OCI-LY7 (cell line): ENCODE measurements around the gene CRACDL. TPM values are rescaled to one million over a fixed set of nuclear protein-coding genes. Genes with fewer than 3 reads are reported as not detected.

Experiments
- BruUV-seq: library from RNA; stranded (reverse); fragments of 400-500 nt; replicated peaks from 2 replicates; lab custom pipeline; 2021; lab: Mats Ljungman, UMichigan
- CTCF ChIA-PET: fragments of 300-600 bp; sonication (Branson Sonifier 250); formaldehyde crosslinking; loops from one replicate; lab custom pipeline; 2022; ENCODE audit warnings: antibody characterized with exemption; ENCODE audit not compliant: unreplicated experiment; lab: Charles Lee
- POLR2A ChIA-PET: fragments of 300-600 bp; sonication (Branson Sonifier 250); formaldehyde crosslinking; loops from one replicate; lab custom pipeline; 2022; ENCODE audit warnings: antibody characterized with exemption; lab: Charles Lee
- DNase-seq: peaks from one replicate; pipeline ENCODE4 v3.0.0-alpha.2; 2015; ENCODE audit warnings: low spot score
- H2AFZ ChIP-seq: fragments of 200-600 bp; sonication (generic), shearing (Covaris generic); 2 replicates; pipeline ENCODE4 v1.6.1; 2014; ENCODE audit warnings: mild to moderate bottlenecking, antibody characterized with exemption, low read length, moderate library complexity
- H3K27ac ChIP-seq: fragments of 200-600 bp; sonication (generic); 2 replicates; pipeline ENCODE4 v1.5.1; 2014; ENCODE audit warnings: mixed run types, low read depth, mild to moderate bottlenecking, moderate library complexity, low read length, inconsistent platforms; ENCODE audit not compliant: poor library complexity, severe bottlenecking
- H3K36me3 ChIP-seq: fragments of 200-600 bp; sonication (generic); 2 replicates; pipeline ENCODE4 v1.6.1; 2014; ENCODE audit warnings: mild to moderate bottlenecking, antibody characterized with exemption, low read length, moderate library complexity, mixed read lengths; ENCODE audit not compliant: insufficient read depth
- H3K4me1 ChIP-seq: fragments of 200-600 bp; sonication (generic); 2 replicates; pipeline ENCODE4 v1.5.1; 2014; ENCODE audit warnings: mild to moderate bottlenecking, low read length; ENCODE audit not compliant: insufficient read depth, poor library complexity, severe bottlenecking
- H3K4me2 ChIP-seq: fragments of 200-600 bp; sonication (generic); 2 replicates; pipeline ENCODE4 v1.6.1; 2014; ENCODE audit warnings: mild to moderate bottlenecking, low read length
- H3K4me3 ChIP-seq: fragments of 200-600 bp; sonication (generic); 2 replicates; pipeline ENCODE4 v1.5.1; 2014; ENCODE audit warnings: mild to moderate bottlenecking, low read depth, low read length; ENCODE audit not compliant: poor library complexity, severe bottlenecking
- H3K79me2 ChIP-seq: fragments of 200-600 bp; sonication (generic); 2 replicates; pipeline ENCODE4 v1.6.1; 2016; ENCODE audit warnings: low read depth, mild to moderate bottlenecking, low read length, moderate library complexity, mixed read lengths; ENCODE audit not compliant: insufficient read depth
- H3K9me2 ChIP-seq: fragments of 200-600 bp; sonication (generic); 2 replicates; pipeline ENCODE4 v1.6.1; 2016; ENCODE audit warnings: mild to moderate bottlenecking, low read length, mixed read lengths; ENCODE audit not compliant: insufficient read depth
- H3K9me3 ChIP-seq: fragments of 200-600 bp; sonication (generic); 2 replicates; pipeline ENCODE4 v1.6.1; 2014; ENCODE audit warnings: mild to moderate bottlenecking, mixed run types, low read length, mixed read lengths
- H4K20me1 ChIP-seq: fragments of 200-600 bp; sonication (generic); 2 replicates; pipeline ENCODE4 v1.6.1; 2014; ENCODE audit warnings: mild to moderate bottlenecking, antibody characterized with exemption, low read length, moderate library complexity, mixed read lengths; ENCODE audit not compliant: insufficient read depth
- EZH2phosphoT487 ChIP-seq: fragments of 200-600 bp; sonication (generic); IDR thresholded peaks from 2 replicates; pipeline ENCODE4 v1.6.1; 2018; ENCODE audit warnings: low read depth, borderline replicate concordance, mild to moderate bottlenecking, mixed run types, antibody characterized with exemption, low read length, moderate library complexity, mixed read lengths
- intact Hi-C: fragments of 100-400 bp; cut with micrococcal nuclease; formaldehyde crosslinking; loops from one replicate; pipeline ENCODE4 v1.10.0; 2022; ENCODE audit not compliant: unreplicated experiment
- total RNA-seq, 2 experiments: library from RNA; depleted of rRNA in 1 of 2; stranded (reverse); fragments of >200 nt in 1 of 2; shearing (Covaris generic) in 1 of 2; gene quantifications; 2 replicates each; pipeline ENCODE4 v1.2.3, GENCODE V29; 2014 to 2022
- TF ChIP-seq, protein P1 (sequence below): fragments of 200-600 bp; sonication (generic); conservative IDR thresholded peaks from 2 replicates; pipeline ENCODE4 v1.5.1; 2014; ENCODE audit warnings: mild to moderate bottlenecking, antibody characterized with exemption, low read length, moderate library complexity, mixed read lengths

CRACDL gene
- total RNA-seq, 2 experiments from 2014 or later: 0.03 to 0.13 TPM

GRCh38 chr2:98830571-98831145 lies 105.4 kb downstream of the CRACDL start:
- Histone ChIP-seq H3K4me2 (no peak overlapping the region), H3K79me2 (no peaks in the 10 kb centered on the region), H3K9me2 (no peaks in the 10 kb centered on the region), H3K36me3 (no peaks in the 10 kb centered on the region), H3K27ac (no peak overlapping the region), H2AFZ (no peak overlapping the region), H3K4me1 (peaks cover 7% of the 10 kb centered on the region), H4K20me1 (no peaks in the 10 kb centered on the region), H3K4me3 (no peak overlapping the region), H3K9me3 (no peaks in the 10 kb centered on the region)
- intact Hi-C loops: loop anchor here (10.0 kb wide), 1 partner anchor 416 kb away; no protein-coding TSS in a partner anchor
- CTCF ChIA-PET: no interaction called here
- TF ChIP-seq, protein P1, sequence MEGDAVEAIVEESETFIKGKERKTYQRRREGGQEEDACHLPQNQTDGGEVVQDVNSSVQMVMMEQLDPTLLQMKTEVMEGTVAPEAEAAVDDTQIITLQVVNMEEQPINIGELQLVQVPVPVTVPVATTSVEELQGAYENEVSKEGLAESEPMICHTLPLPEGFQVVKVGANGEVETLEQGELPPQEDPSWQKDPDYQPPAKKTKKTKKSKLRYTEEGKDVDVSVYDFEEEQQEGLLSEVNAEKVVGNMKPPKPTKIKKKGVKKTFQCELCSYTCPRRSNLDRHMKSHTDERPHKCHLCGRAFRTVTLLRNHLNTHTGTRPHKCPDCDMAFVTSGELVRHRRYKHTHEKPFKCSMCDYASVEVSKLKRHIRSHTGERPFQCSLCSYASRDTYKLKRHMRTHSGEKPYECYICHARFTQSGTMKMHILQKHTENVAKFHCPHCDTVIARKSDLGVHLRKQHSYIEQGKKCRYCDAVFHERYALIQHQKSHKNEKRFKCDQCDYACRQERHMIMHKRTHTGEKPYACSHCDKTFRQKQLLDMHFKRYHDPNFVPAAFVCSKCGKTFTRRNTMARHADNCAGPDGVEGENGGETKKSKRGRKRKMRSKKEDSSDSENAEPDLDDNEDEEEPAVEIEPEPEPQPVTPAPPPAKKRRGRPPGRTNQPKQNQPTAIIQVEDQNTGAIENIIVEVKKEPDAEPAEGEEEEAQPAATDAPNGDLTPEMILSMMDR: no peak
- no peak for TF ChIP-seq EZH2phosphoT487
- POLR2A ChIA-PET: interaction anchor here (0.6 to 1.0 kb wide), 3 partner anchors 9 to 182 kb away, joined by 3 to 5 read pairs (median 4); no protein-coding TSS in a partner anchor
- DNase-seq: no peak
- BruUV-seq: no TSS peak

DNA sequence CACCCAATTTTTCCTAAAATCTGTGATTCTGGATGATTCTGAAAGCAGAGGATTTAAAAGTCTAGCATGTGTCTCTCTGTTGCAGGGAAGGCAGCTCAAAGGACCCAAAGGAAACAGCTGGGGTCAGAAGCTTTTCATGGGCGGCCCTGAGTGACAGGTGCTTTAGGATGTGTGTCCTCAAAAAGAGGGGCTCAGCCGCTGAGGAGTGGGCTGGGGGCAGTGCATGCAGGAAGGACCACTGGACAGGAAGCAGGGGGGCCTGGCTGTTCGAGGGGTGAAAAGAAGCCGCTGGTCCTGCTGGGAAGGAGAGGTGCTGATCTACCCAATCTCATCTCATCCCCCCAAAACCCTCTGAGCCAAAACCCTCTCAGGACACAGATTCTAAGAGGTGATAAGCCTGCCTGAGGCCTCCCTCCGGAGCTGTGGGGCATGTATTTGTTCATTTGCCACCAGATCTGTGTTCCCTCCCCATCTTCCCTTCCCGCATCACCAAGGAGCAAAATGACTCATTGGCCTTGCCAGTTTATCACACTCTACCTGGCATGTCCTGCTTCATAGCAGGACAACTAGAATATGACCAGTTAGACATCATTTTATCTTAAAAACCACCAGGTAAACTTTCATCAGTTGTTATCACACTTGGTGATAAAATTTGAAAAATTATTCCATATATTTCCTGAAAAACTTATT lies 106.3 kb downstream of the CRACDL start:
- CTCF ChIA-PET: no interaction called here
- TF ChIP-seq, protein P1: no peak
- TF ChIP-seq EZH2phosphoT487: no peak
- H3K4me2 ChIP-seq: no peak overlapping the region

More for the DNA sequence above, 106.3 kb downstream of the CRACDL start:
- Histone ChIP-seq H3K79me2 (no peaks in the 10 kb centered on the region), H3K4me3 (no peak overlapping the region), H4K20me1 (no peaks in the 10 kb centered on the region), H3K9me3 (no peaks in the 10 kb centered on the region), H2AFZ (no peak overlapping the region), H3K27ac (no peak overlapping the region), H3K4me1 (peaks cover 10% of the 10 kb centered on the region), H3K9me2 (no peaks in the 10 kb centered on the region), H3K36me3 (no peaks in the 10 kb centered on the region)
- no TSS peak for BruUV-seq
- POLR2A ChIA-PET: interaction anchor here (0.6 kb wide), 1 partner anchor 42 kb away, joined by 4 read pairs; no protein-coding TSS in a partner anchor
- intact Hi-C loops: loop anchor here (10.0 kb wide), 1 partner anchor 415 kb away; no protein-coding TSS in a partner anchor
- no peak for DNase-seq
